ENCODE measurements around the gene PPIP5K2.
"Not testable (repeated sequence)": the region's sequence is repeated elsewhere in the genome, so short reads cannot be mapped to it uniquely, and the experiment has no call there.

PPIP5K2 gene

DNA sequence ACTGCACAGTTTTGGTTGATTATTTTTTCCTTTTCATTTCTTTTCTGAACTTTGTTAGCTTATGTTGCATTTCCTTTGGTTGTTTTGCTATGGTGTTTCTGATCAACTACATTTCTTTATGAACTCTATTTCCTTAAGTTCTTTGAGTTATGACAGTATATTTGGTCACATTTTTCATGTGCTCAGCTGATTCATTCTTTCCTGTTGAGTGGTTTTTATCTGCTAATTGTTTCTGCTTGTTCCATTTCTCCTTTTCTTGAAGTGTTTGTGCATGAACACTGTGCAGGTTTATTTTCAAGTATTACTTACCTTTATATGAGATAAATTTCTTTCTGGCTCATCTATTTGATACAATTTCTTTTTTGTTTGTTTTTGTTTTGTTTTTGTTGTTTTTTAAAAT is 87.6 kb downstream of the PPIP5K2 start:
- DNase-seq (ENCODE audit: low read depth in 2 of 2) = no peak

DNA sequence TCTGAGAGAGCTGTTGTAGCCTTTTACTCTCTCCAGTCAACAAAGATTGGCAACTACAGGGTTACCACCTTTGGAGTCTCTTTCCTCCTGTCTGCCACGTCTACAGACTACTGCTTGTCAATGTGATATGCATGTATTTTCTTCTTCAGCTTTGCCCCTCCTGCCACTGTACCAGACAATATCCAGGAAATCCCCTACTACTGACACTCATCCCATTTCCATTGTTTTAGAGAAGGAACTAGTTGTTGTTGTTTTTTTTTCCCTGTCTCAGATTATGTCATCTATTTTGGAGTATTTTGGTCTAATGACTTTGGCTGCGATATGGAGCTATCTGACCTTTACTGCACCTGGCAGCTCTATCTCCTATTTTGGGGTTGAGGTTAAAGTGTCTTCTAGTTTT is 88.4 kb downstream of the PPIP5K2 start:
- DNase-seq (ENCODE audit: low read depth in 2 of 2) = no peak

DNA sequence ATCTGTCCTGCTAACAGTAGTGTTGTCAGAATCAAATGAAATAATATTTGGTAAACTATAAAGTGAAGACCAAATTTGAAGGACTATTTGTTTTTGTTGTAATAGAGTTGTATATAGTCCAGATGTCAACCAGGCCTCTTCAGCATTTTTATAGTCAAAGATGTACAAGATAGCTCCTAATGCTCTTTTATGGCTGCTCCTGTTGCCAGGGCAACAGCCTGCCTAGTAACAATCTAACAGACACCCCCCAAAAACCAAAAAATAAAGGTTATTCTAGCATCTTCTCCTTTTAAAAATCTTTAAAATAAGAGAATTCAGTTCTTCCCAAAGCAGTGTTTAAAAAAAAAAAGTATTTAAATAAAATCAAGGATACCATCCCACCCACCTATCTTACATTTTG is 89.0 kb downstream of the PPIP5K2 start:
- no peak for DNase-seq (ENCODE audit: low read depth in 2 of 2)

- DNase-seq (ENCODE audit: low read depth in 2 of 2) = no peak
Measured at GRCh38 chr5:103210952-103211351, 90.9 kb downstream of the PPIP5K2 start.

GRCh38 chr5:103211576-103212561 is 91.8 kb downstream of the PPIP5K2 start:
- no peak for DNase-seq (ENCODE audit: low read depth in 2 of 2)

DNA sequence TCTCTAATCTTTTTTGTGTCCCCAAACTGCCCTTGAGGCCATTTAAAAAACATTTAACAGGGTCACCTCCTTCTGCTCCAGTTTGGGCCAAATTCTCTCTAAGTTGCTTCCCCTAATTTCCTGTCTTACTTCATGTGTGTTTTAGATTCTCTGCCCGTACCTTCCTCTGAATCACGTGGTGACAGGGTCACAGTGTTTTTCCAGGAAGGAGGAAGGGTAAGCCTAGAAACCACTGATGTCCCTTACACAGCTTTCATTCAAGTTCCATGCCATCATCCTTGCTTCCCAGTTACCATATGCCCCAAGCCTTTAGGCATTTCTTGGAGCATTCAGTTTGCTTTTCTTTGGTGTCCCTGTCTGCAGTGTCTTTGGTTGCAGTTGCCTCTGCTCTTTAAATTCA is 96.0 kb downstream of the PPIP5K2 start:
- no peak for DNase-seq (ENCODE audit: low read depth in 2 of 2)

GRCh38 chr5:103216697-103217096 is 96.6 kb downstream of the PPIP5K2 start:
- no peak for DNase-seq (ENCODE audit: low read depth in 2 of 2)

GRCh38 chr5:103217101-103217500 is 97.0 kb downstream of the PPIP5K2 start:
- no peak for DNase-seq (ENCODE audit: low read depth in 2 of 2)

- DNase-seq (ENCODE audit: low read depth in 2 of 2) = no peak
Measured at GRCh38 chr5:103218164-103218563, 98.1 kb downstream of the PPIP5K2 start.

DNA sequence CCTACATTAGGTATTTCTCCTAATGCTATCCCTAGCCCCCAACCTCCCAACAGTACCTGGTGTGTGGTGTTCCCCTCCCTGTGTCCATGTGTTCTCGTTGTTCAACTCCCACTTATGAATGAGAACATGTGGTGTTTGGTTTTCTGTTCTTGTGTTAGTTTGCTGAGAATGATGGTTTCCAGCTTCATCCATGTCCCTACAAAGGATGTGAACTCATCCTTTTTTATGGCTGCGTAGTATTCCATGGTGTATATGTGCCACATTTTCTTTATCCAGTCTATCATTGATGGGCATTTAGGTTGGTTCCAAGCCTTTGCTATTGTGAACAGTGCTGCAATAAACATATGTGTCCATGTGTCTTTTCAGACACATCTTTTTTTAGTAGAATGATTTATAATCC is 99.0 kb downstream of the PPIP5K2 start:
- DNase-seq (ENCODE audit: low read depth in 2 of 2) = not testable (repeated sequence)

- DNase-seq (ENCODE audit: low read depth in 2 of 2) = no peak
Measured at GRCh38 chr5:103223031-103223955, 103.2 kb downstream of the PPIP5K2 start.

GRCh38 chr5:103224118-103224893 is 104.2 kb downstream of the PPIP5K2 start:
- DNase-seq (ENCODE audit: low read depth in 2 of 2) = peak; percentile 7

GRCh38 chr5:103224894-103225246 is 104.8 kb downstream of the PPIP5K2 start:
- no peak for DNase-seq (ENCODE audit: low read depth in 2 of 2)

GRCh38 chr5:103228061-103228460 is 108.0 kb downstream of the PPIP5K2 start:
- DNase-seq (ENCODE audit: low read depth in 2 of 2) = no peak

DNA sequence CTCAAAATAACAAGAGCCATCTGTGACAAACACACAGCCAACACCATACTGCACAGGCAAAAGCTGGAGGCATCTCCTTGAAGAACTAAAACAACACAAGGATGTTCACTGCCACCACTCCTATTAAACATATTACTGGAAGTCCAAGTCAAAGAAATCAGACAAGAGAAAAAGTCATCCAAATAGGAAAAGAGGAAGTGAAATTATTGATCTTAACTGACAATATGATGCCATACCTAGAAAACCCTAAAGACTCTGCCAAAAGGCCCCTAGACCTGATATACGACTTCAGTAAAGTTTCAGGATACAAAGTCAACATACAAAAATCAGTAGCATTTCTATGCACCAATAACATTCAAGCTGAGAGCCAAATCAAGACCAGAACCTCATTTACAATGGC is 108.5 kb downstream of the PPIP5K2 start:
- DNase-seq (ENCODE audit: low read depth in 2 of 2) = no peak

- no peak for DNase-seq (ENCODE audit: low read depth in 2 of 2)
Measured at GRCh38 chr5:103232393-103232999, 112.4 kb downstream of the PPIP5K2 start.

DNA sequence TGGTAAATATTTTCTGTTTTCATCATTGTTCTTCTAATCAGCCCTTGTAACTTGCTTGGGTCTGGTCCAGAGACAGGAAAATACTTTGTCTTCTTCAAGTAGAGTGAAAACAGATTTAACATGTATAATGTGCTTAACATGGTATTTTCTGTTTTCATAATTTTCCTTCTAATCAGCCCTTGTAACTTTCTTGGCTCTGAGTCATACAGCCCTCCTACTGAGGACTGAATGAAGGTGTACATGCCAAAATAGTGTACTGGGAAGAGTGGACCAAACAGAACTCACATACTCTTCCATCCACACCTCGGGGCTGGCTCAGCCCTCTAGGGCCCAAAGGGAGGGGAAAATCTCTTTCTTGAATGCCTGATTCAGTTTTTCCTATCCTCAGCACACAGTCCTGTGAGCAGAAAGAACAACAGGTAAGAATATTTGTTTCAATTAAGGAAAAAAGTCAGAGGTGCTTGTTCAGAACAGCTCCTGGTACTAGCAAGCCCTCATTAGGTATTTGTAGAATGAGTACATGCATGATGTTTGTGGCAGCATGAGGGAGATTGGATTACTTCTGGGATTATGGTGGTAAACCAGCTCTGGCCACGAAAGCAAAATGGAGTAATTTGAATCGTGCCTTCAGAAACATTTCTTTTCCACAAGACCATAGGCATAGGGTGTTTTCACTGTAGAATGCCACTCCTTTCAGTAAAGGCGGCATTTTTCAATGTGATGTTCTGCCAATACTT is 114.3 kb downstream of the PPIP5K2 start:
- DNase-seq (ENCODE audit: low read depth in 2 of 2) = no peak

DNA sequence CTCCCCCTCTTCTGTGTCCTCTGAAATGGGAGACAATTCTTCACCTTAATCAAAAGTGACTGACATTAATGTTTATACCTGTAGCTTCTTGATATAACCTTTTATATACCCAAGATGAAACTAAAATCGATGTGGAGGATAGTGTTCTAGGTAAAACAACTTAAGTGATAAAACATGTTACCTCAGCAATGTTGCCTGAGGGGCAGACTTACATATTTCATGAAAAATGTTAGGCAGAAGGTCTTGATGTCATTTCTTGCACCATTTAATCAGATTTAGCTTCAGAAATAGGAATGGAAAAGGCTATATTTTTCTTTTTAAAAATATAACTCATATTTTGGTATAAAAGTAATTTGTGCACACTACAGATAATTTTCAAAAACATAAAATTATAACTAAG is 115.8 kb downstream of the PPIP5K2 start:
- no peak for DNase-seq (ENCODE audit: low read depth in 2 of 2)

GRCh38 chr5:103237778-103238177 is 117.7 kb downstream of the PPIP5K2 start:
- DNase-seq (ENCODE audit: low read depth in 2 of 2) = no peak

- no peak for DNase-seq (ENCODE audit: low read depth in 2 of 2)
Measured at GRCh38 chr5:103243665-103244064, 123.6 kb downstream of the PPIP5K2 start.

DNA sequence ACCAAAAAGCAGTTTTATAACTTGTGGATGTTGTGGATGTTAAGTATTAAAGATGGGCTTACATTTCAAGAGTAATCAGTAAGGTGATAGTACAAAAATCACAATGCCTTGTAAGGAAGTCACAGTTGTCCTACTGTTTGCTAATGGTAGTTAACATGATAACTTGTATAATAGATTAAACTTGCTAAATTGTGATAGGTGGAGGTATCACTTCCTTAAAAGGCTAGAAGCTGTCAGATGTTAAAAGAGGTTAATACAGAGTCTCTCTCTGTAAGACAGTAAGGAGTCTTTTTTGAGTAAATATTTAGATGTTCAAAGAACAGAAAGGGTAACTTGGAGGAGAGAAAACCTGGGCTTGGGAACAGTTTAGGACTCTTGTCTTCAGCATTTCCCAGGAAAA is 124.3 kb downstream of the PPIP5K2 start:
- DNase-seq (ENCODE audit: low read depth in 2 of 2) = no peak

Data from stimulated activated CD8-positive, alpha-beta memory T cell treated with anti-CD3 and anti-CD28 coated beads, Interleukin-7, amount 100 ng/mL, for 4 hours (primary cell).